Activated T-cell treated with anti-CD3 and anti-CD28 coated beads, Interleukin-2, amount 50 U/mL, for 4 hours (primary cell): ENCODE data around the gene GREB1L. TPM values are rescaled to one million over a fixed set of nuclear protein-coding genes. Genes with fewer than 3 reads are reported as not detected.

Experiments used
- ATAC-seq, 2 donors: fragments of 200-7000 bp; cut with Tn5 transposase; one replicate each; pipeline ENCODE4 v1.10.0; 2021
- DNase-seq: peaks from one replicate; pipeline ENCODE4 v3.0.0-alpha.2; 2020
- H3K27me3 Mint-ChIP-seq: one replicate; pipeline ENCODE4 v1.8.0; 2021; ENCODE audit warnings: low read depth, mixed read lengths
- H3K36me3 Mint-ChIP-seq: one replicate; pipeline ENCODE4 v1.8.0; 2022; ENCODE audit warnings: mixed read lengths; ENCODE audit not compliant: insufficient read depth
- H3K4me1 Mint-ChIP-seq: one replicate; pipeline ENCODE4 v1.8.0; 2021; ENCODE audit warnings: low read depth, mixed read lengths
- H3K4me3 Mint-ChIP-seq: one replicate; pipeline ENCODE4 v1.8.0; 2021; ENCODE audit warnings: mild to moderate bottlenecking, moderate library complexity, mixed read lengths
- H3K9me3 Mint-ChIP-seq: one replicate; pipeline ENCODE4 v1.8.0; 2021; ENCODE audit warnings: mixed read lengths
- total RNA-seq, 3 donors: library from RNA; stranded (reverse); gene quantifications; one replicate each; pipeline ENCODE4 v1.2.1, GENCODE V29; 2021

The GREB1L gene
- total RNA-seq, 3 donors from 2014 or later, result 0.03 TPM; not detected in 2

DNA sequence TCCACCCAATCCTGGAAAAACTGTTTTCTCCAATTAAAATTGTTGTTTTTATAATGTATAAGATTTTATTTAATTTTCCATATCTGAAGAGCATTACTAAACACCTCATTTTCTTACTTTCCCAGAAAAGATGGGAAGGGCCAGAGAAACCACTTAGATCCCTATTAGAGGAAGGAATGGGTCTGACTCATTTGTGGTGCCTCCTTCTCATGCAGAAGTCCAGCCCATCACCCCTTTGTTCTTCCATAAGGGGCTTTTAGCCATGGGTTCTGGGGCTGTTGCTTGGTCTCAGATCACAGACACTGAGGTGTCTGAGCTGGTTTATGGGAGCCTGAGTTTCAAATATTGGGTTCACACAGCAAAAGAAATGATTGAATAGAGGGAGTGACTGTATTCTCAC lies 206.3 kb downstream of the GREB1L start:
- Mint-ChIP-seq H3K9me3 (no peaks in the 10 kb centered on the region), H3K4me3 (no peak overlapping the region), H3K27me3 (peaks cover 19% of the 10 kb centered on the region), H3K4me1 (no peaks in the 10 kb centered on the region), H3K36me3 (no peaks in the 10 kb centered on the region)
- ATAC-seq (no peak), DNase-seq (no peak)

DNA sequence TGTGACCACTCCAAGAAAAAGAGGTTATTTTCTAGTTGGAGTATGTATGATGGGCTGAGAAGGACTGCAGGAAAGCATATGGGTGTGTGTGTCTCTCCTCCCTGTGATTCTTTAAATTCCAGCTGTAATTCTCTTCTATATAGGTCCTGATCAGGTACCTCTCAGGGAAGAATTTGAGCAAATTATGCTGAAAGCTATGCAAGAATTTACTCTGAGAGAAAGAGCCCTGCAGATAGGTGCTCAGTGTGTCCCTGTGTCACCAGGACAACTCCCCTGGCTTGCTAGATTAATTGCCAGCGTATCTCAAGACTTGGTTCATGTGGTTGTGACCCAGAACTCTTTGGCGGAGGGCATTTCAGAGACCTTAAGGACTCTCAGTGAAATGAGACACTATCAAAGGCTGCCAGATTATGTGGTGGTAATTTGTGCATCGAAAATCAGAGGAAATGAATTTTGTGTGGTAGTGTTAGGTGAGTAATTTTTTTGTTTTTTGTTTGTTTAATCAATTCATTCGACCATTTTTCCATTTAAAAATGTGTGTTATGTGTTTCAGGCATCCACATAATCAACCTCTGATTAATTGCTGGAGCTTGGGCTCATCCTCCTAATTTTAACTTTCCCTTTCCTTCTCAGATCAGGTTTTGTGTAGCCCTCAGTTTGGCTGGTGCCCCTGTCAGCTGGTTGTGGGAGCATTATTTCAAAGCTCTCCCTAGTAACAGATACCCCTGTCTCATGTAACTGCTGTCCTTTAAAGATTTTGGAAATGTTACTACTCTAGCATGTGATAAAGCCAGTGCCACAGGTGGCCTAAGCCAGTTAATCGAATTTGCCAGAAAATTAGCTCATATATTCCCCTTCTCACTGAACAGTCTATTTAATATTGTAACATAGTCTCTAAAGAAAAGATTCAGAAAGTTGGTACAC lies 207.6 kb downstream of the GREB1L start:
- no peaks in the 10 kb centered on the region for H3K36me3 Mint-ChIP-seq
- H3K27me3 Mint-ChIP-seq, result peaks cover 15% of the 10 kb centered on the region
- no peak overlapping the region for H3K4me3 Mint-ChIP-seq

DNA sequence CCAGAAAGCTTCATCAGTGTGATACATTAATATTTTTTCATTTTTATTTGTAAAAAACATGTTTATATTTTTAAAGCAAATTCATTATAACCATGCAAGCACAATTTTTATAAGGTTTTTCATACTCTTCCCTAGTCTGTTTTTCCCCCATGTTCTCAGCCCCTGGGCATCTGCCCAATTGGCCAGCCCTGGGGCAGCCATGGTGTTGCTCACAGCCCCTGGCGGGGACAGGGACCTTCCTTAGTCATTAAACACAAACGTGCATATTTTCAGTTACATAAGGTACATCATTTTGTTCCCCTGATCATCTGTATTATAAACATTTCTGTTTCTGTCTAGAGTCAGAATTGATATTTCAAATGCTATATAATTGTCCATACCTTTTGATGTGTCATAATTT lies 208.5 kb downstream of the GREB1L start:
- no peaks in the 10 kb centered on the region for H3K4me1 Mint-ChIP-seq

More for the DNA sequence above, 207.6 kb downstream of the GREB1L start:
- no peaks in the 10 kb centered on the region for H3K4me1 Mint-ChIP-seq
- no peak for ATAC-seq
- no peak for DNase-seq
- no peaks in the 10 kb centered on the region for H3K9me3 Mint-ChIP-seq

GRCh38 chr18:21450913-21451312 lies 208.9 kb downstream of the GREB1L start:
- no peaks in the 10 kb centered on the region for H3K4me1 Mint-ChIP-seq
- H3K4me3 Mint-ChIP-seq, result no peak overlapping the region
- ATAC-seq, result no peak
- H3K36me3 Mint-ChIP-seq, result no peaks in the 10 kb centered on the region
- no peaks in the 10 kb centered on the region for H3K9me3 Mint-ChIP-seq
- peaks cover 14% of the 10 kb centered on the region for H3K27me3 Mint-ChIP-seq
- DNase-seq, result no peak

More for the DNA sequence above, 208.5 kb downstream of the GREB1L start:
- H3K36me3 Mint-ChIP-seq, result no peaks in the 10 kb centered on the region
- H3K9me3 Mint-ChIP-seq, result no peaks in the 10 kb centered on the region
- peaks cover 14% of the 10 kb centered on the region for H3K27me3 Mint-ChIP-seq
- DNase-seq, result no peak
- no peak for ATAC-seq
- H3K4me3 Mint-ChIP-seq, result no peak overlapping the region

- no peaks in the 10 kb centered on the region for H3K4me1 Mint-ChIP-seq
- H3K4me3 Mint-ChIP-seq, result no peak overlapping the region
- no peaks in the 10 kb centered on the region for H3K9me3 Mint-ChIP-seq
- DNase-seq, result no peak
- H3K27me3 Mint-ChIP-seq, result peaks cover 14% of the 10 kb centered on the region
- H3K36me3 Mint-ChIP-seq, result no peaks in the 10 kb centered on the region
- ATAC-seq, result no peak
These were observed 209.8 kb downstream of the GREB1L start for GRCh38 chr18:21451851-21452250.

DNA sequence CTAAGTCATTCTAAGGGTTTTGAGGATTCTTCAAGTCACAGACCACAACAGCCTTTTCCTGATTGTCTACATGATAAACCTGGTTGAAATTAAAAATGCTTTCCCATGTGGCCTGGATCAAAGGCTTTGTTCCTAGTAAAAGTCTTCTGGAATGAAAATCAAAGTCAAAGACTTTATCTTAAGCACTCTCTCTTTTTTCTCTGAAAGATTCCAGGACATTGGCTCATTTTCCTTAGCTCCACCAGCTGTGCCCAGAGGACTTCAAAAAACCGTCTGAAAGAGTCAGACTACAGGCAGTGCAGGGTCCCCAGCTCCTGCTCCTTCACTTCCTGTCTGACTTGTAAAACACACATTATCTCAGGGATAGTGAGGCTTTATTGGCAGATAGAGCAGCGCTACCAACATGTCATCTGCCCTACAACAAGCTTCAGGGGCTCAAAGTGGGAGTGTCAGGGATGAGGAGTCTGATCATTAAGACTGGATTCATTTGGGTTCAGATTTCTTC lies 210.3 kb downstream of the GREB1L start:
- no peak for DNase-seq
- Mint-ChIP-seq H3K4me3 (no peak overlapping the region), H3K27me3 (peaks cover 14% of the 10 kb centered on the region), H3K9me3 (no peaks in the 10 kb centered on the region), H3K36me3 (no peaks in the 10 kb centered on the region), H3K4me1 (no peaks in the 10 kb centered on the region)
- no peak for ATAC-seq

DNA sequence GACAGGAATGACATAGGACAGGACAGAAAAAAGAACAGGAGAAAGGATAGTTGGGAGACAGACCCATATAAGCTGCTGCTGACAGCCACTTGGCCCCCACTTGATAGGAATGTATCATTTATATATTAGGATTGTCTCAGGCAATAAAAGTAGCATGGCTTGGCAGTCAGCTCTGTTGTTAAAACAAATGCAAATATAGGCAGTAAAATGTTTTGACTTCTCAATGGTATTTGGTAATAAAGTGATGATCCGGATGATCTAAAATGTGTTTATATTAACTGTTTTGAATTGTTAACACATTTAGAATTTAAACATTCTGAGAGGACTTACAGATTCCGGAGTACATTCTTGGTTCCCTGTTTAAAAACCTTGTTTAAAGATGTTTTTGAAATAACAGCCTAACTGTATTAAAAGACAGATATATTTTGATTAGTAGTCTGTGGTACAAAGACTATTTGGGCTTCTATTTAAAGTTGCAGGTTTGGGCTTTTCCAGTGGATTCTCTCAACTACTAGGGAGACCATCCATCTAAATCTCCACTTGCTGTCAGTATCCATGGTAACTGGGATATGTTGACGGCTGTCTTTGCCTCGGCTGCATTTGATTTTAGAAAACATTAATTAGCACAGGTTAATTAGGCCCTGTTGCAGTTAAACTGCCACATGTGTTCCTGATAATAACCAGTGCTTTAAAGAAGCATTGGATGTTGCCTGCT lies 210.9 kb downstream of the GREB1L start:
- Mint-ChIP-seq H3K36me3 (no peaks in the 10 kb centered on the region), H3K4me1 (no peaks in the 10 kb centered on the region), H3K9me3 (no peaks in the 10 kb centered on the region), H3K27me3 (peaks cover 13% of the 10 kb centered on the region), H3K4me3 (no peak overlapping the region)
- DNase-seq (no peak), ATAC-seq (no peak)

GRCh38 chr18:21453511-21453901 lies 211.5 kb downstream of the GREB1L start:
- H3K27me3 Mint-ChIP-seq, result peaks cover 13% of the 10 kb centered on the region
- no peaks in the 10 kb centered on the region for H3K4me1 Mint-ChIP-seq
- ATAC-seq (no peak), DNase-seq (no peak)
- no peaks in the 10 kb centered on the region for H3K36me3 Mint-ChIP-seq
- no peak overlapping the region for H3K4me3 Mint-ChIP-seq
- no peaks in the 10 kb centered on the region for H3K9me3 Mint-ChIP-seq

- ATAC-seq, result no peak
These were observed 212.7 kb downstream of the GREB1L start for GRCh38 chr18:21454725-21455124.

GRCh38 chr18:21456428-21457178 lies 214.6 kb downstream of the GREB1L start:
- Mint-ChIP-seq H3K9me3 (no peaks in the 10 kb centered on the region), H3K4me3 (no peak overlapping the region), H3K4me1 (no peaks in the 10 kb centered on the region), H3K36me3 (no peaks in the 10 kb centered on the region), H3K27me3 (peaks cover 15% of the 10 kb centered on the region)
- ATAC-seq (no peak), DNase-seq (no peak)

More at GRCh38 chr18:21454725-21455124, 212.7 kb downstream of the GREB1L start:
- no peak for DNase-seq
- Mint-ChIP-seq H3K9me3 (no peaks in the 10 kb centered on the region), H3K4me1 (no peaks in the 10 kb centered on the region), H3K36me3 (no peaks in the 10 kb centered on the region), H3K4me3 (no peak overlapping the region), H3K27me3 (peaks cover 13% of the 10 kb centered on the region)

GRCh38 chr18:21457179-21457535 lies 215.1 kb downstream of the GREB1L start:
- ATAC-seq (no peak), DNase-seq (no peak)
- Mint-ChIP-seq H3K4me3 (no peak overlapping the region), H3K9me3 (no peaks in the 10 kb centered on the region), H3K4me1 (no peaks in the 10 kb centered on the region), H3K27me3 (peaks cover 11% of the 10 kb centered on the region), H3K36me3 (no peaks in the 10 kb centered on the region)

DNA sequence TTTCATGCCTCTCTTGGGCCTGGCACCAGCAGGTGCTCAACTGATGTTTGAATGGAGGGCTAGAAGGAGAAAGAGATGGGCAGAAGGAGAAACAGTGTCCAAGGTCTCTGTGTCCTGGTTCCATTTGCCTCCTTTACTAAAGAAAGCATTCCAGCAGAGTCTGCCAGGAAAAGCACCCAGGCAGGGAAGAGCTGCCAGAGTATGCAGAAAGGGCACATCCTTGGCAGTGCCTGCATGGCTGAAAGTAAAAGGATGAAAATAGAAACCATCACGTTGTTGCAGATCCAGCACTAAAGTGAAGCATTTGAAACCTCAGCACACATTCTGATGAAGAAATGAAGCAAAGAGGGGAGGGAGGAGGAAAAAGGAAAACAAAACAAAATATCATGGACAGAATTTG lies 216.3 kb downstream of the GREB1L start:
- no peaks in the 10 kb centered on the region for H3K36me3 Mint-ChIP-seq
- no peak for ATAC-seq
- H3K9me3 Mint-ChIP-seq, result no peaks in the 10 kb centered on the region
- H3K27me3 Mint-ChIP-seq, result peaks cover 14% of the 10 kb centered on the region
- no peaks in the 10 kb centered on the region for H3K4me1 Mint-ChIP-seq
- H3K4me3 Mint-ChIP-seq, result no peak overlapping the region
- DNase-seq, result no peak

DNA sequence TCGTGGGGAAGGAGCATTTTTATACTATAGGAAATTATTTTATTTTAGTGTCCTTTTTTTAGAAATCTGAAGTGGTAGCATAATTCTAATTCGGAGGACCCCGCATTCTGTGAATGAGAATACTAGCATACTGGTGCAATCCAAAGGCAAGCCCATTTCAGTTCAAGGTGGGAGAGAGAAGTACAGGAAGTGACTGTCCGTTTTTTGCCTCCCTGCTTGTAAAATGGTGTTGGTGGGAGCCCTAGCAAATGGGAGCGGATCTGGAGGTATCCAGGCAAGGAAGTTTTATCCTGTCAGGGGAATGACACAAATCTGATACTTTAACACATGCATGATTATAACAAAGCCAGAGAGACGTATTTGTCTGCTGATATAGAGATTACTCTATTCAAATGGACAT lies 216.8 kb downstream of the GREB1L start:
- no peak for DNase-seq
- ATAC-seq, result no peak
- H3K36me3 Mint-ChIP-seq, result no peaks in the 10 kb centered on the region
- H3K4me1 Mint-ChIP-seq, result no peaks in the 10 kb centered on the region
- no peak overlapping the region for H3K4me3 Mint-ChIP-seq
- no peaks in the 10 kb centered on the region for H3K9me3 Mint-ChIP-seq
- H3K27me3 Mint-ChIP-seq, result peaks cover 19% of the 10 kb centered on the region

GRCh38 chr18:21459706-21460286 lies 217.8 kb downstream of the GREB1L start:
- peaks cover 27% of the 10 kb centered on the region for H3K27me3 Mint-ChIP-seq
- H3K9me3 Mint-ChIP-seq, result no peaks in the 10 kb centered on the region
- DNase-seq, result no peak
- no peak for ATAC-seq
- H3K4me1 Mint-ChIP-seq, result no peaks in the 10 kb centered on the region
- H3K4me3 Mint-ChIP-seq, result no peak overlapping the region
- H3K36me3 Mint-ChIP-seq, result no peaks in the 10 kb centered on the region
